ENCODE results near the gene RBPJL.

GRCh38 chr20:45361793-45362192 lies 55.2 kb downstream of the RBPJL start:
- no peak for TF ChIP-seq CTCF (conservative IDR thresholded peaks at IDR 0.05)
- no peak for TF ChIP-seq EZH2 (IDR thresholded peaks at IDR 0.05; ENCODE audit: low read depth)
